Transverse colon (tissue), 4 donors: Measurements from ENCODE around the gene CYP4B1. TPM values are rescaled to one million over a fixed set of nuclear protein-coding genes. Genes with fewer than 3 reads are reported as not detected.

Experiments used
- DNase-seq: peaks from one replicate; pipeline ENCODE4 v3.0.0-alpha.2; 2019
- H3K27ac ChIP-seq, 4 donors: fragments of 200-600 bp; sonication (generic); 2 replicates each; pipeline ENCODE4 v1.5.1; 2016 to 2018; ENCODE audit warnings: inconsistent platforms in 4 of 4
- H3K27me3 ChIP-seq: fragments of 200-600 bp; sonication (generic); 2 replicates; pipeline ENCODE4 v1.5.1; 2017; ENCODE audit warnings: inconsistent platforms
- H3K36me3 ChIP-seq, 4 donors: fragments of 200-600 bp; sonication (generic); 2 replicates each; pipeline ENCODE4 v1.5.1; 2017 to 2019; ENCODE audit warnings: inconsistent platforms in 4 of 4
- H3K4me1 ChIP-seq, 4 donors: fragments of 200-600 bp; sonication (generic); 2 replicates each; pipeline ENCODE4 v1.5.1; 2017 to 2020; ENCODE audit warnings: inconsistent platforms in 4 of 4
- H3K4me3 ChIP-seq, 4 donors: fragments of 200-600 bp; sonication (generic); 1 replicate in 1 of 4; 2 replicates in 3 of 4; pipeline versions ENCODE4 v1.5.1 to v1.6.1; 2017 to 2019; ENCODE audit warnings: inconsistent platforms in 4 of 4
- H3K9me3 ChIP-seq, 2 donors: fragments of 200-600 bp; sonication (generic); 2 replicates each; pipeline ENCODE4 v1.5.1; 2017 to 2019; ENCODE audit warnings: inconsistent platforms in 2 of 2
- CTCF ChIP-seq, 5 experiments: fragments of 200-600 bp in 3 of 5; fragments of 450-650 bp in 2 of 5; sonication (generic) in 3 of 5; IDR thresholded peaks; 1 replicate in 2 of 5; 2 replicates in 3 of 5; pipeline ENCODE4 v1.5.1; 2016 to 2017; ENCODE audit warnings: antibody characterized with exemption in 5 of 5, inconsistent platforms in 3 of 5, mild to moderate bottlenecking in 2 of 5, moderate library complexity in 1 of 5
- WGBS, 2 donors: methylation state at CpG; one replicate each; pipeline ENCODE4 v1.1.5; 2018; ENCODE audit warnings: low coverage in 1 of 2; 5-methylcytosine and 5-hydroxymethylcytosine counted together
- in situ Hi-C, 4 donors: fragments of 200-750 bp; cut with MboI; loops; one replicate each; pipeline versions ENCODE4 v1.15.0 to v1.15.1; 2017; ENCODE audit warnings: low sequenced_read_pairs in 3 of 4, low pct_ligation_motif_present in 1 of 4, low pct_unique_long_range_greater_than_20kb in 1 of 4
- intact Hi-C: fragments of 100-400 bp; cut with DNase I; formaldehyde crosslinking; loops from one replicate; pipeline ENCODE4 v1.15.1; 2023; ENCODE audit warnings: low total_unique reads
- total RNA-seq, 4 donors: library from RNA; depleted of rRNA; stranded (reverse); fragments of >200 nt; gene quantifications; one replicate each; pipeline ENCODE4 v1.1.0, GENCODE V29; 2016

CYP4B1 gene
- total RNA-seq, 4 donors from 2014 or later = 2.4 to 77.8 (median 25.2) TPM

- no peak overlapping the region for H3K27ac ChIP-seq
- H3K9me3 ChIP-seq = no peaks in the 10 kb centered on the region
- no peaks in the 10 kb centered on the region for H3K36me3 ChIP-seq
- intact Hi-C loops = no loop called here
- DNase-seq = no peak
- H3K4me1 ChIP-seq = no peaks in the 10 kb centered on the region
- TF ChIP-seq CTCF (IDR thresholded peaks at IDR 0.05) = no peak
- WGBS, 2 donors = no CpG with 5 or more reads among the region's 2 CpGs
- no peaks in the 10 kb centered on the region for H3K27me3 ChIP-seq
- H3K4me3 ChIP-seq = no peak overlapping the region
- in situ Hi-C loops = no loop called here
Measured at GRCh38 chr1:46862348-46862747, 63.5 kb downstream of the CYP4B1 start.

Other genes starting within 250 kb of the CYP4B1 start
- gene KNCN, start 247.4 kb upstream of the CYP4B1 start, total RNA-seq = not detected
- 10 to 100 TPM; 59.5 to 80.5 (median 62.3) TPM for gene MKNK1, start 194.8 kb upstream of the CYP4B1 start, total RNA-seq
- gene MOB3C, start 182.2 kb upstream of the CYP4B1 start, total RNA-seq = 10 to 100 TPM; 12.9 to 20.6 (median 14.8) TPM
- gene ATPAF1, start 130.7 kb upstream of the CYP4B1 start, total RNA-seq = 10 to 100 TPM; 20.6 to 91.5 (median 71.4) TPM
- not detected for gene TEX38, start 127.2 kb upstream of the CYP4B1 start, total RNA-seq
- gene EFCAB14, start 79.9 kb upstream of the CYP4B1 start, total RNA-seq = 100 to 1,000 TPM in 2 of 4 donors, 10 to 100 TPM in 2; 48.2 to 119 (median 85.4) TPM
- gene CYP4A11, start 142.4 kb downstream of the CYP4B1 start, total RNA-seq = not detected
- gene CYP4X1, start 224.6 kb downstream of the CYP4B1 start, total RNA-seq = under 1 TPM in 2 of 4 donors, not detected in 2; 0.79 to 0.96 TPM